DOHH2 (cell line): ENCODE measurements around the gene L3MBTL4.

Source experiments
- H3F3A ChIP-seq: fragments of 200-600 bp; sonication (generic), shearing (Covaris generic); 2 replicates; pipeline ENCODE4 v1.6.0; 2016; ENCODE audit warnings: antibody characterized with exemption, mild to moderate bottlenecking; ENCODE audit not compliant: control insufficient read depth, insufficient read depth
- H3K27ac ChIP-seq: fragments of 200-600 bp; sonication (generic); 2 replicates; pipeline ENCODE4 v1.5.1; 2014; ENCODE audit warnings: low read depth, mild to moderate bottlenecking, low read length, moderate library complexity
- H3K27me3 ChIP-seq: fragments of 200-600 bp; sonication (generic); 2 replicates; pipeline ENCODE4 v1.6.1; 2014; ENCODE audit warnings: mild to moderate bottlenecking, low read length, mixed read lengths; ENCODE audit not compliant: control insufficient read depth
- H3K36me3 ChIP-seq: fragments of 200-600 bp; sonication (generic); 2 replicates; pipeline ENCODE4 v1.6.1; 2014; ENCODE audit warnings: mild to moderate bottlenecking, low read length, moderate library complexity, mixed read lengths; ENCODE audit not compliant: control insufficient read depth
- H3K4me1 ChIP-seq: fragments of 200-600 bp; sonication (generic); 2 replicates; pipeline ENCODE4 v1.6.1; 2014; ENCODE audit warnings: mild to moderate bottlenecking, low read length, mixed read lengths; ENCODE audit not compliant: control insufficient read depth
- H3K4me2 ChIP-seq: fragments of 200-600 bp; sonication (generic); 2 replicates; pipeline ENCODE4 v1.6.0; 2014; ENCODE audit warnings: mild to moderate bottlenecking, low read length, moderate library complexity
- H3K4me3 ChIP-seq: fragments of 200-600 bp; sonication (generic); 2 replicates; pipeline ENCODE4 v1.5.1; 2014; ENCODE audit warnings: mild to moderate bottlenecking, low read length, mixed read lengths
- H3K79me2 ChIP-seq: fragments of 200-600 bp; sonication (generic); 2 replicates; pipeline ENCODE4 v1.6.1; 2014; ENCODE audit warnings: mild to moderate bottlenecking, low read length, mixed read lengths; ENCODE audit not compliant: control insufficient read depth
- H3K9me2 ChIP-seq: fragments of 200-600 bp; sonication (generic); replicated peaks from 2 replicates; pipeline ENCODE4 v1.6.1; 2014; ENCODE audit warnings: mild to moderate bottlenecking, low read length, mixed read lengths; ENCODE audit not compliant: control insufficient read depth
- H3K9me3 ChIP-seq: fragments of 200-600 bp; sonication (generic); 2 replicates; pipeline ENCODE4 v1.6.1; 2014; ENCODE audit warnings: antibody characterized with exemption, low read length, mixed read lengths; ENCODE audit not compliant: control insufficient read depth, insufficient read depth
- H4K20me1 ChIP-seq: fragments of 200-600 bp; sonication (generic); 2 replicates; pipeline ENCODE4 v1.6.0; 2014; ENCODE audit warnings: low read depth, mild to moderate bottlenecking, antibody characterized with exemption, low read length, moderate library complexity; ENCODE audit not compliant: control insufficient read depth, insufficient read depth
- EZH2phosphoT487 ChIP-seq: fragments of 200-600 bp; sonication (generic); IDR thresholded peaks from 2 replicates; pipeline ENCODE4 v1.6.1; 2017; ENCODE audit warnings: borderline replicate concordance, mild to moderate bottlenecking, antibody characterized with exemption, low read length, moderate library complexity, mixed read lengths
- TF ChIP-seq, protein P1 (sequence below): fragments of 200-600 bp; sonication (generic); IDR thresholded peaks from one replicate; pipeline ENCODE4 v1.5.1; 2014; ENCODE audit warnings: antibody characterized with exemption, mild to moderate bottlenecking, low read depth, low read length; ENCODE audit not compliant: poor library complexity, severe bottlenecking

The L3MBTL4 gene

DNA sequence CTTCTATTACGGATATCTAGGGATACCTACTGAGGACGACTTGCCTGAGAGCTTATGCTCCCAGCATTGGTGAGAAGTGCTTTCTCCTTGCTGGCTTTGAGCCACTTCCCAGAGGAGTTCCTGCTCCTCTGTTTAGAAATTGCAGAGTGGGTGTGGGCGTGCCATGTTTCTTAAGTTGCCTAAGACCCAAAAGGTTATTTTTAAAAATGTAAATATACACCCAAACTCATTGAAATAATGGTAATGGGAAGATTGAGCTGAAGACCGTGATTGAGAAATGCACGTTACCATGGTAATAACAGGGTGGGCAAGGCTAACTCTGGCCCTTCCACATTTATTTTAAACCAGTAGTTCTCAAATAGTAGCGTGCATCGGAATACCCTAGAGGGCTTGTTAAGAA is 502.1 kb downstream of the L3MBTL4 start:
- Histone ChIP-seq H4K20me1 (no peaks in the 10 kb centered on the region), H3F3A (no peaks in the 10 kb centered on the region), H3K27me3 (no peaks in the 10 kb centered on the region), H3K27ac (no peak overlapping the region), H3K79me2 (no peaks in the 10 kb centered on the region), H3K4me3 (no peak overlapping the region), H3K9me2 (no peaks in the 10 kb centered on the region), H3K9me3 (no peaks in the 10 kb centered on the region), H3K4me1 (no peaks in the 10 kb centered on the region), H3K36me3 (no peaks in the 10 kb centered on the region), H3K4me2 (no peak overlapping the region)
- no peak for TF ChIP-seq EZH2phosphoT487
- TF ChIP-seq, protein P1, sequence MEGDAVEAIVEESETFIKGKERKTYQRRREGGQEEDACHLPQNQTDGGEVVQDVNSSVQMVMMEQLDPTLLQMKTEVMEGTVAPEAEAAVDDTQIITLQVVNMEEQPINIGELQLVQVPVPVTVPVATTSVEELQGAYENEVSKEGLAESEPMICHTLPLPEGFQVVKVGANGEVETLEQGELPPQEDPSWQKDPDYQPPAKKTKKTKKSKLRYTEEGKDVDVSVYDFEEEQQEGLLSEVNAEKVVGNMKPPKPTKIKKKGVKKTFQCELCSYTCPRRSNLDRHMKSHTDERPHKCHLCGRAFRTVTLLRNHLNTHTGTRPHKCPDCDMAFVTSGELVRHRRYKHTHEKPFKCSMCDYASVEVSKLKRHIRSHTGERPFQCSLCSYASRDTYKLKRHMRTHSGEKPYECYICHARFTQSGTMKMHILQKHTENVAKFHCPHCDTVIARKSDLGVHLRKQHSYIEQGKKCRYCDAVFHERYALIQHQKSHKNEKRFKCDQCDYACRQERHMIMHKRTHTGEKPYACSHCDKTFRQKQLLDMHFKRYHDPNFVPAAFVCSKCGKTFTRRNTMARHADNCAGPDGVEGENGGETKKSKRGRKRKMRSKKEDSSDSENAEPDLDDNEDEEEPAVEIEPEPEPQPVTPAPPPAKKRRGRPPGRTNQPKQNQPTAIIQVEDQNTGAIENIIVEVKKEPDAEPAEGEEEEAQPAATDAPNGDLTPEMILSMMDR: no peak

DNA sequence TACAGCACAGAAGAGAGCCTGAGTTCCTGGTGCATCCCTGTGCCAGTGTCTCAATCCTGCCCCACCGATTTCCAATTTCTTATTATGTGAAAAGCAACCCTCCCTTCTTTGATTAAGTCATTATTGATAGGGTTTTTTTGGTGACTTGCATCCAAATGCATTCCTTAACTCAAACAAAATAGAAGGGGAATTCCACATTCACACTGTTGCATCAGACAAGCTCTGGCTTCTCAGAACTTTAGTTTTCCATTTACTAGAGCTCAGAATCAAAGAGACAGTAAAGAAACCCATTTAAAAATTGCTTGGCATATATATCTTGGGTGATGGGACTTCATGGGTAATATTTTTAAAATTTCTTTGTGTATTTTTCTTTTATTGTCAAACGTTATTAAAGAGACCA is 505.6 kb downstream of the L3MBTL4 start:
- Histone ChIP-seq H3K36me3 (no peaks in the 10 kb centered on the region), H3K4me1 (no peaks in the 10 kb centered on the region), H3K9me3 (no peaks in the 10 kb centered on the region), H4K20me1 (no peaks in the 10 kb centered on the region), H3K9me2 (no peaks in the 10 kb centered on the region), H3K4me3 (no peak overlapping the region), H3K79me2 (no peaks in the 10 kb centered on the region), H3F3A (no peaks in the 10 kb centered on the region), H3K27me3 (no peaks in the 10 kb centered on the region), H3K27ac (no peak overlapping the region), H3K4me2 (no peak overlapping the region)
- TF ChIP-seq, protein P1: no peak
- no peak for TF ChIP-seq EZH2phosphoT487
